Measurements from ENCODE around the gene PRSS2. TPM values are rescaled to one million over a fixed set of nuclear protein-coding genes. Genes with fewer than 3 reads are reported as not detected.
"Not testable (repeated sequence)": the region's sequence is repeated elsewhere in the genome, so short reads cannot be mapped to it uniquely, and the experiment has no call there.

PRSS2 gene
- total RNA-seq, 1 donor from 2014 or later = not detected

- Histone ChIP-seq H3K4me3 (no peak overlapping the region), H3K27me3 (ENCODE audit: low read depth) (no peaks in the 10 kb centered on the region), H3K9me3 (no peaks in the 10 kb centered on the region), H3K27ac (no peak overlapping the region), H3K36me3 (no peaks in the 10 kb centered on the region), H3K4me1 (no peaks in the 10 kb centered on the region)
- DNase-seq (no peak), ATAC-seq (no peak)
- intact Hi-C loops (cut with DNase I) = no loop called here
- no peak for TF ChIP-seq CTCF (IDR thresholded peaks at IDR 0.05)
Measured at GRCh38 chr7:142773230-142773629, 2.5 kb downstream of the PRSS2 start.

GRCh38 chr7:142773937-142774744 is 3.4 kb downstream of the PRSS2 start:
- no peak for TF ChIP-seq CTCF (IDR thresholded peaks at IDR 0.05)
- no peak overlapping the region for H3K4me3 ChIP-seq
- no peaks in the 10 kb centered on the region for H3K9me3 ChIP-seq
- H3K36me3 ChIP-seq = no peaks in the 10 kb centered on the region
- DNase-seq (no peak), ATAC-seq (no peak)
- H3K4me1 ChIP-seq = no peaks in the 10 kb centered on the region
- intact Hi-C loops (cut with DNase I) = no loop called here
- no peak overlapping the region for H3K27ac ChIP-seq
- no peaks in the 10 kb centered on the region for H3K27me3 ChIP-seq (ENCODE audit: low read depth)

- Histone ChIP-seq H3K36me3 (no peaks in the 10 kb centered on the region), H3K4me1 (no peaks in the 10 kb centered on the region), H3K4me3 (no peak overlapping the region), H3K9me3 (no peaks in the 10 kb centered on the region), H3K27me3 (ENCODE audit: low read depth) (no peaks in the 10 kb centered on the region), H3K27ac (no peak overlapping the region)
- ATAC-seq = no peak
- no peak for DNase-seq
- intact Hi-C loops (cut with DNase I) = no loop called here
- TF ChIP-seq CTCF (IDR thresholded peaks at IDR 0.05) = no peak
Measured at GRCh38 chr7:142774826-142775225, 4.1 kb downstream of the PRSS2 start.

- not testable (repeated sequence) for H3K27ac ChIP-seq
Measured at GRCh38 chr7:142775351-142776115, 4.8 kb downstream of the PRSS2 start.

GRCh38 chr7:142776206-142776844 is 5.6 kb downstream of the PRSS2 start:
- DNase-seq (no peak), ATAC-seq (no peak)
- intact Hi-C loops (cut with DNase I) = no loop called here

More at GRCh38 chr7:142775351-142776115, 4.8 kb downstream of the PRSS2 start:
- DNase-seq; ATAC-seq; H3K36me3 ChIP-seq; H3K4me3 ChIP-seq; intact Hi-C loops (cut with DNase I); H3K27me3 ChIP-seq (ENCODE audit: low read depth); H3K9me3 ChIP-seq; H3K4me1 ChIP-seq: not testable (repeated sequence)

GRCh38 chr7:142776845-142777225 is 6.1 kb downstream of the PRSS2 start:
- DNase-seq; H3K4me3 ChIP-seq; ATAC-seq; H3K27ac ChIP-seq; H3K27me3 ChIP-seq (ENCODE audit: low read depth); H3K4me1 ChIP-seq; intact Hi-C loops (cut with DNase I); H3K9me3 ChIP-seq; H3K36me3 ChIP-seq: not testable (repeated sequence)

More at GRCh38 chr7:142776206-142776844, 5.6 kb downstream of the PRSS2 start:
- Histone ChIP-seq H3K4me1 (no peaks in the 10 kb centered on the region), H3K36me3 (no peaks in the 10 kb centered on the region), H3K9me3 (no peaks in the 10 kb centered on the region), H3K4me3 (no peak overlapping the region), H3K27ac (no peak overlapping the region), H3K27me3 (ENCODE audit: low read depth) (no peaks in the 10 kb centered on the region)
- no peak for TF ChIP-seq CTCF (IDR thresholded peaks at IDR 0.05)

All from lower lobe of right lung (tissue), 2 donors.